ENCODE measurements around the gene ALCAM. TPM values are rescaled to one million over a fixed set of nuclear protein-coding genes. Genes with fewer than 3 reads are reported as not detected.
"Not testable (repeated sequence)": the region's sequence is repeated elsewhere in the genome, so short reads cannot be mapped to it uniquely, and the experiment has no call there.

ALCAM gene
- total RNA-seq, 2 experiments from 2014 or later = 47.7 to 51.3 TPM

DNA sequence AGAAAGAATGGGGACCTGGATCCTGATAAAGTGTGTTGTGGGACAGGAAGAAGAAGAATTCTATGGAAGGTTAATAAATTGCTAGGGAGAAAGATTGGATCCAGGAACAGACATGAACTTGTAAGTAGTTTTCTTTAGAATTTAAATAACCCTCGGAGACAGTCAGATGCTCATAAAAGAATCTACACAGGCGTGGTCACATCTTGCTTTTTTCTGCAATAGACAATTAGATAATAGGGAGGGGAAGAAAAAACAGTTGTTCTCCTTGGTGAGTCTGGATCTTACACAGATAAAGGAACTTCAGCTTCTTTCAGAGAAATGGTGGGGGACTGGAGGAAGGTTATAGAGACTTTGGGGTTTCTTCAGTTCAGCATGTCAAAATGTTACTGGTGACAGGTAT lies 232.6 kb downstream of the ALCAM start:
- Histone ChIP-seq H3K79me2 (ENCODE audit: insufficient read depth, low read depth, low read length) (no peaks in the 10 kb centered on the region), H3K36me3 (ENCODE audit: insufficient read depth, low read length) (no peaks in the 10 kb centered on the region), H3K4me3 (ENCODE audit: low read depth, low read length, poor library complexity, severe bottlenecking) (no peak overlapping the region), H3K4me2 (ENCODE audit: low read length) (no peak overlapping the region), H2AFZ (ENCODE audit: low read length) (no peak overlapping the region), H3K9me3 (ENCODE audit: low read length) (no peaks in the 10 kb centered on the region), H3K27ac (ENCODE audit: low read depth, low read length, poor library complexity, severe bottlenecking) (no peak overlapping the region), H3K4me1 (ENCODE audit: insufficient read depth, low read length, poor library complexity, severe bottlenecking) (no peaks in the 10 kb centered on the region), H3K9me2 (ENCODE audit: insufficient read depth, low read length) (no peaks in the 10 kb centered on the region), H4K20me1 (ENCODE audit: insufficient read depth, low read length) (no peaks in the 10 kb centered on the region)
- no peak for DNase-seq (ENCODE audit: low spot score)
- ChIA-PET CTCF (ENCODE audit: unreplicated experiment) (no interaction called here), POLR2A (interaction anchor here (0.6 to 0.8 kb wide), 2 partner anchors 41 to 58 kb away, joined by 3 read pairs; no protein-coding TSS in a partner anchor)
- BruUV-seq (replicated peaks) = no TSS peak
- TF ChIP-seq, protein P1, sequence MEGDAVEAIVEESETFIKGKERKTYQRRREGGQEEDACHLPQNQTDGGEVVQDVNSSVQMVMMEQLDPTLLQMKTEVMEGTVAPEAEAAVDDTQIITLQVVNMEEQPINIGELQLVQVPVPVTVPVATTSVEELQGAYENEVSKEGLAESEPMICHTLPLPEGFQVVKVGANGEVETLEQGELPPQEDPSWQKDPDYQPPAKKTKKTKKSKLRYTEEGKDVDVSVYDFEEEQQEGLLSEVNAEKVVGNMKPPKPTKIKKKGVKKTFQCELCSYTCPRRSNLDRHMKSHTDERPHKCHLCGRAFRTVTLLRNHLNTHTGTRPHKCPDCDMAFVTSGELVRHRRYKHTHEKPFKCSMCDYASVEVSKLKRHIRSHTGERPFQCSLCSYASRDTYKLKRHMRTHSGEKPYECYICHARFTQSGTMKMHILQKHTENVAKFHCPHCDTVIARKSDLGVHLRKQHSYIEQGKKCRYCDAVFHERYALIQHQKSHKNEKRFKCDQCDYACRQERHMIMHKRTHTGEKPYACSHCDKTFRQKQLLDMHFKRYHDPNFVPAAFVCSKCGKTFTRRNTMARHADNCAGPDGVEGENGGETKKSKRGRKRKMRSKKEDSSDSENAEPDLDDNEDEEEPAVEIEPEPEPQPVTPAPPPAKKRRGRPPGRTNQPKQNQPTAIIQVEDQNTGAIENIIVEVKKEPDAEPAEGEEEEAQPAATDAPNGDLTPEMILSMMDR (conservative IDR thresholded peaks at IDR 0.05; ENCODE audit: low read length) = no peak
- no peak for TF ChIP-seq EZH2phosphoT487 (IDR thresholded peaks at IDR 0.05; ENCODE audit: borderline replicate concordance, low read depth, low read length)
- intact Hi-C loops (cut with micrococcal nuclease; ENCODE audit: unreplicated experiment) = no loop called here

GRCh38 chr3:105601756-105602155 lies 235.0 kb downstream of the ALCAM start:
- POLR2A ChIA-PET = interaction anchor here (0.7 kb wide), 1 partner anchor 9 kb away, joined by 4 read pairs; no protein-coding TSS in a partner anchor
- CTCF ChIA-PET (ENCODE audit: unreplicated experiment); H4K20me1 ChIP-seq (ENCODE audit: insufficient read depth, low read length): not testable (repeated sequence)

GRCh38 chr3:105602286-105602685 lies 235.6 kb downstream of the ALCAM start:
- H4K20me1 ChIP-seq (ENCODE audit: insufficient read depth, low read length); H2AFZ ChIP-seq (ENCODE audit: low read length); H3K27ac ChIP-seq (ENCODE audit: low read depth, low read length, poor library complexity, severe bottlenecking); H3K9me2 ChIP-seq (ENCODE audit: insufficient read depth, low read length); H3K4me3 ChIP-seq (ENCODE audit: low read depth, low read length, poor library complexity, severe bottlenecking); BruUV-seq (replicated peaks); POLR2A ChIA-PET; H3K4me2 ChIP-seq (ENCODE audit: low read length); CTCF ChIA-PET (ENCODE audit: unreplicated experiment); H3K4me1 ChIP-seq (ENCODE audit: insufficient read depth, low read length, poor library complexity, severe bottlenecking); H3K79me2 ChIP-seq (ENCODE audit: insufficient read depth, low read depth, low read length); DNase-seq (ENCODE audit: low spot score); H3K36me3 ChIP-seq (ENCODE audit: insufficient read depth, low read length); H3K9me3 ChIP-seq (ENCODE audit: low read length); intact Hi-C loops (cut with micrococcal nuclease; ENCODE audit: unreplicated experiment): not testable (repeated sequence)

More at GRCh38 chr3:105601756-105602155, 235.0 kb downstream of the ALCAM start:
- H3K4me3 ChIP-seq (ENCODE audit: low read depth, low read length, poor library complexity, severe bottlenecking); H3K4me1 ChIP-seq (ENCODE audit: insufficient read depth, low read length, poor library complexity, severe bottlenecking); intact Hi-C loops (cut with micrococcal nuclease; ENCODE audit: unreplicated experiment); H3K4me2 ChIP-seq (ENCODE audit: low read length); H3K9me2 ChIP-seq (ENCODE audit: insufficient read depth, low read length); H3K9me3 ChIP-seq (ENCODE audit: low read length); BruUV-seq (replicated peaks); H3K79me2 ChIP-seq (ENCODE audit: insufficient read depth, low read depth, low read length); H3K27ac ChIP-seq (ENCODE audit: low read depth, low read length, poor library complexity, severe bottlenecking); H3K36me3 ChIP-seq (ENCODE audit: insufficient read depth, low read length); DNase-seq (ENCODE audit: low spot score); H2AFZ ChIP-seq (ENCODE audit: low read length): not testable (repeated sequence)

GRCh38 chr3:105603516-105603915 lies 236.8 kb downstream of the ALCAM start:
- H3K9me2 ChIP-seq (ENCODE audit: insufficient read depth, low read length); H3K4me3 ChIP-seq (ENCODE audit: low read depth, low read length, poor library complexity, severe bottlenecking); H3K27ac ChIP-seq (ENCODE audit: low read depth, low read length, poor library complexity, severe bottlenecking); intact Hi-C loops (cut with micrococcal nuclease; ENCODE audit: unreplicated experiment); H3K79me2 ChIP-seq (ENCODE audit: insufficient read depth, low read depth, low read length); H4K20me1 ChIP-seq (ENCODE audit: insufficient read depth, low read length); BruUV-seq (replicated peaks); H2AFZ ChIP-seq (ENCODE audit: low read length); H3K9me3 ChIP-seq (ENCODE audit: low read length); DNase-seq (ENCODE audit: low spot score); CTCF ChIA-PET (ENCODE audit: unreplicated experiment); H3K36me3 ChIP-seq (ENCODE audit: insufficient read depth, low read length); H3K4me2 ChIP-seq (ENCODE audit: low read length); H3K4me1 ChIP-seq (ENCODE audit: insufficient read depth, low read length, poor library complexity, severe bottlenecking); POLR2A ChIA-PET: not testable (repeated sequence)

All from OCI-LY7 (cell line).